Trophoblast cell (in vitro differentiated cells and primary cell): Measurements from ENCODE around the gene ATP2B3.

Source experiments
- DNase-seq, 2 donors: peaks; one replicate each; pipeline ENCODE4 v3.0.0-alpha.2; 2016
- H2AFZ ChIP-seq: 2 replicates; pipeline ENCODE4 v1.6.1; 2013; ENCODE audit warnings: low read length, moderate library complexity, mild to moderate bottlenecking; ENCODE audit not compliant: insufficient read depth, poor library complexity
- H2AK5ac ChIP-seq: 2 replicates; pipeline ENCODE4 v1.6.1; 2013; ENCODE audit warnings: mild to moderate bottlenecking, low read length
- H2BK120ac ChIP-seq: 2 replicates; pipeline ENCODE4 v1.6.1; 2013; ENCODE audit warnings: low read length, mild to moderate bottlenecking, moderate library complexity; ENCODE audit not compliant: insufficient read depth, poor library complexity
- H2BK12ac ChIP-seq: 2 replicates; pipeline ENCODE4 v1.6.1; 2013; ENCODE audit warnings: mild to moderate bottlenecking, low read length, moderate library complexity
- H2BK5ac ChIP-seq: 2 replicates; pipeline ENCODE4 v1.6.1; 2013; ENCODE audit warnings: low read length, low read depth, moderate library complexity, mild to moderate bottlenecking; ENCODE audit not compliant: poor library complexity
- H3K14ac ChIP-seq: 2 replicates; pipeline ENCODE4 v1.6.1; 2013; ENCODE audit warnings: mild to moderate bottlenecking, low read length
- H3K18ac ChIP-seq: 2 replicates; pipeline ENCODE4 v1.6.1; 2013; ENCODE audit warnings: mild to moderate bottlenecking, low read length
- H3K23ac ChIP-seq: 2 replicates; pipeline ENCODE4 v1.6.1; 2013; ENCODE audit warnings: low read length
- H3K27ac ChIP-seq: 2 replicates; pipeline ENCODE4 v1.5.1; 2013; ENCODE audit warnings: low read depth, mild to moderate bottlenecking, inconsistent platforms, low read length, moderate library complexity
- H3K27me3 ChIP-seq: 2 replicates; pipeline ENCODE4 v1.6.1; 2013; ENCODE audit warnings: inconsistent platforms, mild to moderate bottlenecking, low read length, moderate library complexity; ENCODE audit not compliant: insufficient read depth
- H3K36me3 ChIP-seq, 2 experiments: 1 replicate in 1 of 2; 2 replicates in 1 of 2; pipeline ENCODE4 v1.6.1; 2013; ENCODE audit warnings: low read length in 2 of 2, mild to moderate bottlenecking in 2 of 2, moderate library complexity in 1 of 2; ENCODE audit not compliant: insufficient read depth in 2 of 2, control insufficient read depth in 1 of 2
- H3K4ac ChIP-seq: 2 replicates; pipeline ENCODE4 v1.6.1; 2013; ENCODE audit warnings: low read depth, mild to moderate bottlenecking, low read length, moderate library complexity
- H3K4me1 ChIP-seq, 2 experiments: 1 replicate in 1 of 2; 2 replicates in 1 of 2; pipeline ENCODE4 v1.6.1; 2013; ENCODE audit warnings: low read length in 2 of 2, mild to moderate bottlenecking in 2 of 2, moderate library complexity in 1 of 2; ENCODE audit not compliant: insufficient read depth in 2 of 2, control insufficient read depth in 1 of 2
- H3K4me2 ChIP-seq: 2 replicates; pipeline ENCODE4 v1.6.1; 2013; ENCODE audit warnings: inconsistent platforms, mild to moderate bottlenecking, low read length, moderate library complexity
- H3K4me3 ChIP-seq: 2 replicates; pipeline ENCODE4 v1.5.1; 2013; ENCODE audit warnings: mild to moderate bottlenecking, low read depth, low read length, inconsistent platforms
- H3K79me1 ChIP-seq: one replicate; pipeline ENCODE4 v1.6.1; 2013; ENCODE audit warnings: low read length
- H3K79me2 ChIP-seq: 2 replicates; pipeline ENCODE4 v1.6.1; 2013; ENCODE audit warnings: low read length, mild to moderate bottlenecking; ENCODE audit not compliant: control insufficient read depth, insufficient read depth, poor library complexity
- H3K9ac ChIP-seq: 2 replicates; pipeline ENCODE4 v1.6.1; 2013; ENCODE audit warnings: mild to moderate bottlenecking, low read length
- H3K9me3 ChIP-seq: 2 replicates; pipeline ENCODE4 v1.6.1; 2013; ENCODE audit warnings: low read depth, mild to moderate bottlenecking, control low read depth, inconsistent platforms, low read length; ENCODE audit not compliant: insufficient read depth
- H4K12ac ChIP-seq: 2 replicates; pipeline ENCODE4 v1.6.1; 2013; ENCODE audit warnings: low read depth, mild to moderate bottlenecking, low read length, moderate library complexity
- H4K8ac ChIP-seq: 2 replicates; pipeline ENCODE4 v1.6.1; 2013; ENCODE audit warnings: low read depth, mild to moderate bottlenecking, low read length, moderate library complexity
- H4K91ac ChIP-seq: one replicate; pipeline ENCODE4 v1.6.1; 2013; ENCODE audit warnings: low read depth, mild to moderate bottlenecking, low read length, moderate library complexity
- WGBS: extraction: QIAGEN DNeasy Blood & Tissue Kit; methylation state at CpG from one replicate; pipeline ENCODE4 v1.1.7; 2013; ENCODE audit warnings: missing lambda C conversion rate; ENCODE audit not compliant: insufficient read length, insufficient coverage; ENCODE audit errors: extremely low coverage; 5-methylcytosine and 5-hydroxymethylcytosine counted together

ATP2B3 gene

GRCh38 chrX:153490217-153490930, 27.1 kb upstream of the ATP2B3 start:
- no peak overlapping the region for H3K9ac ChIP-seq
- peak overlapping the region; percentile 21 for H4K91ac ChIP-seq
- DNase-seq, result no peak
- no peaks in the 10 kb centered on the region for H3K79me2 ChIP-seq
- H2BK120ac ChIP-seq, result no peak overlapping the region
- H2BK12ac ChIP-seq, result no peak overlapping the region
- H3K23ac ChIP-seq, result no peak overlapping the region
- no peaks in the 10 kb centered on the region for H3K36me3 ChIP-seq
- no peak overlapping the region for H4K12ac ChIP-seq
- H3K18ac ChIP-seq, result no peak overlapping the region
- no peak overlapping the region for H3K14ac ChIP-seq
- H3K79me1 ChIP-seq, result peaks cover 16% of the 10 kb centered on the region
- no peak overlapping the region for H3K4ac ChIP-seq
- H3K9me3 ChIP-seq, result no peaks in the 10 kb centered on the region
- no peak overlapping the region for H3K27ac ChIP-seq
- H3K4me1 ChIP-seq, result peaks cover 7 to 16% of the 10 kb centered on the region in 2 experiments
- H3K4me2 ChIP-seq, result no peak overlapping the region
- WGBS, result no CpG with 5 or more reads among the region's 20 CpGs
- H2AK5ac ChIP-seq, result no peak overlapping the region
- no peak overlapping the region for H2AFZ ChIP-seq
- H3K27me3 ChIP-seq, result no peaks in the 10 kb centered on the region
- no peak overlapping the region for H4K8ac ChIP-seq
- no peak overlapping the region for H3K4me3 ChIP-seq
- no peak overlapping the region for H2BK5ac ChIP-seq

GRCh38 chrX:153491351-153491914, 26.0 kb upstream of the ATP2B3 start:
- WGBS, result no CpG with 5 or more reads among the region's 10 CpGs

GRCh38 chrX:153491918-153492317, 25.5 kb upstream of the ATP2B3 start:
- no CpG with 5 or more reads among the region's 11 CpGs for WGBS
- Histone ChIP-seq H3K9ac (no peak overlapping the region), H3K9me3 (no peaks in the 10 kb centered on the region), H3K14ac (no peak overlapping the region), H2BK5ac (no peak overlapping the region), H3K36me3 (no peaks in the 10 kb centered on the region), H3K27me3 (no peaks in the 10 kb centered on the region), H2BK120ac (no peak overlapping the region), H3K79me2 (no peaks in the 10 kb centered on the region), H3K18ac (no peak overlapping the region), H3K4ac (no peak overlapping the region), H3K4me1 (peaks cover 7 to 16% of the 10 kb centered on the region in 2 experiments), H4K8ac (no peak overlapping the region), H4K91ac (peak overlapping the region; percentile 40), H4K12ac (no peak overlapping the region), H3K23ac (no peak overlapping the region), H3K27ac (no peak overlapping the region), H2AFZ (no peak overlapping the region), H3K4me3 (no peak overlapping the region), H3K4me2 (no peak overlapping the region), H2BK12ac (no peak overlapping the region), H2AK5ac (no peak overlapping the region), H3K79me1 (peaks cover 16% of the 10 kb centered on the region)
- DNase-seq, result no peak

More at GRCh38 chrX:153491351-153491914, 26.0 kb upstream of the ATP2B3 start:
- H2BK120ac ChIP-seq, result no peak overlapping the region
- no peak overlapping the region for H3K4ac ChIP-seq
- H3K27ac ChIP-seq, result no peak overlapping the region
- peaks cover 7 to 16% of the 10 kb centered on the region in 2 experiments for H3K4me1 ChIP-seq
- H2BK5ac ChIP-seq, result no peak overlapping the region
- H3K9ac ChIP-seq, result no peak overlapping the region
- H3K27me3 ChIP-seq, result no peaks in the 10 kb centered on the region
- no peak overlapping the region for H4K8ac ChIP-seq
- no peak overlapping the region for H2AFZ ChIP-seq
- H3K9me3 ChIP-seq, result no peaks in the 10 kb centered on the region
- DNase-seq, result no peak
- no peak overlapping the region for H3K14ac ChIP-seq
- H3K18ac ChIP-seq, result no peak overlapping the region
- peak overlapping the region; percentile 42 for H2BK12ac ChIP-seq
- H2AK5ac ChIP-seq, result no peak overlapping the region
- no peak overlapping the region for H3K23ac ChIP-seq
- no peak overlapping the region for H3K4me3 ChIP-seq
- no peaks in the 10 kb centered on the region for H3K79me2 ChIP-seq
- H4K91ac ChIP-seq, result peak overlapping the region; percentile 40
- H3K79me1 ChIP-seq, result peaks cover 16% of the 10 kb centered on the region
- no peaks in the 10 kb centered on the region for H3K36me3 ChIP-seq
- peak overlapping the region; percentile 31 for H4K12ac ChIP-seq
- no peak overlapping the region for H3K4me2 ChIP-seq

- H2BK120ac ChIP-seq, result no peak overlapping the region
- no peaks in the 10 kb centered on the region for H3K79me2 ChIP-seq
- H3K14ac ChIP-seq, result no peak overlapping the region
- no peak overlapping the region for H2BK5ac ChIP-seq
- no peak overlapping the region for H3K27ac ChIP-seq
- no peak overlapping the region for H2AK5ac ChIP-seq
- H3K23ac ChIP-seq, result no peak overlapping the region
- no peak overlapping the region for H4K12ac ChIP-seq
- no peak overlapping the region for H3K4ac ChIP-seq
- H2AFZ ChIP-seq, result no peak overlapping the region
- H3K4me1 ChIP-seq, result peaks cover 7 to 14% of the 10 kb centered on the region in 2 experiments
- no peak overlapping the region for H3K4me3 ChIP-seq
- H3K27me3 ChIP-seq, result no peaks in the 10 kb centered on the region
- H3K9me3 ChIP-seq, result no peaks in the 10 kb centered on the region
- H3K18ac ChIP-seq, result no peak overlapping the region
- no peak overlapping the region for H3K4me2 ChIP-seq
- peaks cover 15% of the 10 kb centered on the region for H3K79me1 ChIP-seq
- H3K9ac ChIP-seq, result no peak overlapping the region
- no CpG with 5 or more reads among the region's 12 CpGs for WGBS
- H2BK12ac ChIP-seq, result no peak overlapping the region
- DNase-seq, result no peak
- H3K36me3 ChIP-seq, result no peaks in the 10 kb centered on the region
- H4K91ac ChIP-seq, result no peak overlapping the region
- no peak overlapping the region for H4K8ac ChIP-seq
Observed at GRCh38 chrX:153492543-153492942, 24.9 kb upstream of the ATP2B3 start.
